Kidney (tissue), 14 donors: ENCODE measurements around the gene GOLT1A. TPM values are rescaled to one million over a fixed set of nuclear protein-coding genes. Genes with fewer than 3 reads are reported as not detected.
"Not testable (repeated sequence)": the region's sequence is repeated elsewhere in the genome, so short reads cannot be mapped to it uniquely, and the experiment has no call there.

Experiments
- DNase-seq, 5 donors: peaks; one replicate each; pipeline ENCODE4 v3.0.0-alpha.2; 2013 to 2020
- FAIRE-seq: peaks from 2 replicates; lab custom pipeline; 2012; peaks lifted over from hg19 to GRCh38; lab: Jason Lieb, UNC
- H3K27ac ChIP-seq, 2 donors: one replicate each; pipeline ENCODE4 v1.7.0; 2013; ENCODE audit warnings: low read depth in 2 of 2, low read length in 2 of 2, inconsistent platforms in 1 of 2
- H3K27me3 ChIP-seq: one replicate; pipeline ENCODE4 v1.7.1; 2013; ENCODE audit warnings: low read length, inconsistent platforms; ENCODE audit not compliant: control insufficient read depth, insufficient read depth
- H3K36me3 ChIP-seq, 3 donors: one replicate each; pipeline versions ENCODE4 v1.7.0 to v1.7.1; 2013; ENCODE audit warnings: low read length in 3 of 3, control low read depth in 1 of 3, inconsistent platforms in 1 of 3; ENCODE audit not compliant: insufficient read depth in 3 of 3, control insufficient read depth in 2 of 3
- H3K4me1 ChIP-seq, 3 donors: one replicate each; pipeline versions ENCODE4 v1.7.0 to v1.7.1; 2013; ENCODE audit warnings: low read length in 3 of 3, inconsistent platforms in 1 of 3, low read depth in 1 of 3; ENCODE audit not compliant: control insufficient read depth in 2 of 3, insufficient read depth in 2 of 3
- H3K4me3 ChIP-seq, 3 donors: one replicate each; pipeline versions ENCODE4 v1.7.0 to v1.8.1; 2013; ENCODE audit warnings: low read length in 3 of 3, control low read depth in 1 of 3, inconsistent platforms in 1 of 3
- H3K9ac ChIP-seq, 3 donors: one replicate each; pipeline versions ENCODE4 v1.7.0 to v1.7.1; 2013; ENCODE audit warnings: low read length in 3 of 3, control low read depth in 1 of 3, inconsistent platforms in 1 of 3
- H3K9me3 ChIP-seq, 3 donors: one replicate each; pipeline versions ENCODE4 v1.7.0 to v1.7.1; 2013; ENCODE audit warnings: low read length in 3 of 3, control low read depth in 1 of 3, inconsistent platforms in 1 of 3; ENCODE audit not compliant: control insufficient read depth in 2 of 3, insufficient read depth in 1 of 3
- CTCF ChIP-seq: IDR thresholded peaks from 3 replicates; pipeline ENCODE4 v1.5.1; 2012; ENCODE audit warnings: mild to moderate bottlenecking, moderate library complexity, borderline replicate concordance; ENCODE audit not compliant: insufficient read depth; ENCODE audit errors: extremely low read depth
- intact Hi-C: fragments of 100-400 bp; cut with DNase I; formaldehyde crosslinking; loops from one replicate; pipeline ENCODE4 v1.11.1; 2022
- polyA plus RNA-seq: library from polyadenylated mRNA; stranded (reverse); fragments of 350-450 nt; fragmentation: Illumina TruSeq; extraction: RNeasy Lipid Tissue Mini Kit (QIAGEN cat#74804); gene quantifications from one replicate; pipeline ENCODE4 v1.2.3, GENCODE V29; 2014; ENCODE audit warnings: low read depth, low replicate concordance; ENCODE audit not compliant: insufficient read depth
- total RNA-seq: library from RNA; stranded (reverse); fragmentation: NEBNext Ultra II Directional; extraction: Animal tissue kit (Norgen Biotek cat#: 25700); gene quantifications from one replicate; pipeline ENCODE4 v1.2.1, GENCODE V29; 2021
- donor health status: control.
- donor health status: control.
- donor health status: control.
- donor health status: control.
- donor health status: control.
- donor health status: DM: yes; HTN: yes; CAD: no.
- donor health status: Normal renal cell carcinoma (clear cell type).

GOLT1A gene
- total and polyA plus RNA-seq, 2 donors from 2014 or later = 8.9 to 47.7 TPM

GRCh38 chr1:204242920-204243319 lies 29.1 kb upstream of the GOLT1A start:
- Histone ChIP-seq H3K27me3 (no peaks in the 10 kb centered on the region), H3K4me3 (no peak overlapping the region), H3K9me3 (no peaks in the 10 kb centered on the region), H3K9ac (no peak overlapping the region), H3K4me1 (no peaks in the 10 kb centered on the region), H3K36me3 (peaks cover 2 to 71% (median 48%) of the 10 kb centered on the region in 3 donors), H3K27ac (no peak overlapping the region)
- TF ChIP-seq CTCF = no peak
- peak in 1 of 5 donors; percentile 74 for DNase-seq
- no peak for FAIRE-seq
- intact Hi-C loops = no loop called here

GRCh38 chr1:204241914-204242313 lies 28.1 kb upstream of the GOLT1A start:
- no peak overlapping the region for H3K9ac ChIP-seq
- no peak for TF ChIP-seq CTCF
- H3K4me1 ChIP-seq = no peaks in the 10 kb centered on the region
- no peaks in the 10 kb centered on the region for H3K27me3 ChIP-seq
- H3K9me3 ChIP-seq = no peaks in the 10 kb centered on the region
- H3K36me3 ChIP-seq = peaks cover 2 to 62% (median 45%) of the 10 kb centered on the region in 3 donors
- no peak overlapping the region for H3K4me3 ChIP-seq
- no peak overlapping the region for H3K27ac ChIP-seq
- intact Hi-C loops = no loop called here
- FAIRE-seq (no peak), DNase-seq (no peak)

- H3K9ac ChIP-seq = no peak overlapping the region
- no peak for FAIRE-seq
- H3K4me3 ChIP-seq = no peak overlapping the region
- H3K27me3 ChIP-seq = no peaks in the 10 kb centered on the region
- H3K27ac ChIP-seq = no peak overlapping the region
- no peaks in the 10 kb centered on the region for H3K4me1 ChIP-seq
- TF ChIP-seq CTCF = no peak
- DNase-seq = no peak
- no peaks in the 10 kb centered on the region for H3K9me3 ChIP-seq
- intact Hi-C loops = no loop called here
- H3K36me3 ChIP-seq = peaks cover 2 to 57% (median 42%) of the 10 kb centered on the region in 3 donors
These were observed 27.3 kb upstream of the GOLT1A start for GRCh38 chr1:204241050-204241449.

- intact Hi-C loops = no loop called here
- H3K9ac ChIP-seq = no peak overlapping the region
- no peaks in the 10 kb centered on the region for H3K9me3 ChIP-seq
- H3K4me1 ChIP-seq = no peaks in the 10 kb centered on the region
- H3K4me3 ChIP-seq = no peak overlapping the region
- FAIRE-seq = no peak
- DNase-seq = no peak
- no peaks in the 10 kb centered on the region for H3K27me3 ChIP-seq
- TF ChIP-seq CTCF = no peak
- H3K36me3 ChIP-seq = peaks cover 2 to 55% (median 40%) of the 10 kb centered on the region in 3 donors
- H3K27ac ChIP-seq = no peak overlapping the region
These were observed 26.4 kb upstream of the GOLT1A start for GRCh38 chr1:204240233-204240632.

- H3K36me3 ChIP-seq = peaks cover 2 to 48% (median 39%) of the 10 kb centered on the region in 3 donors
- intact Hi-C loops, FAIRE-seq: not testable (repeated sequence)
These were observed 25.6 kb upstream of the GOLT1A start for GRCh38 chr1:204239401-204239800.

GRCh38 chr1:204238520-204238919 lies 24.7 kb upstream of the GOLT1A start:
- peaks cover 2 to 56% (median 42%) of the 10 kb centered on the region in 3 donors for H3K36me3 ChIP-seq
- FAIRE-seq, H3K9me3 ChIP-seq, H3K4me3 ChIP-seq, DNase-seq, H3K27ac ChIP-seq, H3K27me3 ChIP-seq, intact Hi-C loops, H3K4me1 ChIP-seq, H3K9ac ChIP-seq: not testable (repeated sequence)

More at GRCh38 chr1:204239401-204239800, 25.6 kb upstream of the GOLT1A start:
- not testable (repeated sequence) for H3K27ac ChIP-seq, H3K9ac ChIP-seq, H3K4me1 ChIP-seq, H3K9me3 ChIP-seq, H3K27me3 ChIP-seq, DNase-seq, H3K4me3 ChIP-seq
